ENCODE results near the gene PCMTD2.

The PCMTD2 gene

GRCh38 chr20:64224351-64225170 is 31.0 kb upstream of the PCMTD2 start:
- H3K4me3 ChIP-seq (ENCODE audit: low read depth, low read length): no peak overlapping the region
- peak; percentile 93 for DNase-seq (ENCODE audit: low read depth)
- peak; percentile 20 for TF ChIP-seq CTCF (conservative IDR thresholded peaks at IDR 0.05; ENCODE audit: low read depth, low read length)

DNA sequence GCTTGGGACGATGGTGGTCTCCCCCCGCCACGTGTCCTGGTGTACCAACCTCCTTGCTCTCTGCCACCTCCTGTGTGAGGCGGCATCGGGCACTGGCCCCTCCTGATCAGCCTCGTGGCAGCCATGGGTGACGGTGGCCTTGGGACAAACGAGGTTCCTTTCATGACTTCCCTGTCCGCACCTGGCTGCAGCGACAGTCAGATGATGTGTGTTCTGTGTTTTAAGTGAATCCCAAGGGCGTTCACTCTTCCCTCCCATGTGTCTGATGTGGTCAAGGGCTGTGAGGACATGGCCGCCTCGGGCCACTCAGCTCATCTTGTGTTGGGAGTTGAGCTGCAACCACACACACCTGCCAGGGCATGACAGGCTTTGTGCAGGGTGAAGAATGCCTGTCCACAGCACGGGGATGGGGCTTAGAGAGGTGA is 30.4 kb upstream of the PCMTD2 start:
- no peak overlapping the region for H3K4me3 ChIP-seq (ENCODE audit: low read depth, low read length)
- no peak for TF ChIP-seq CTCF (conservative IDR thresholded peaks at IDR 0.05; ENCODE audit: low read depth, low read length)
- DNase-seq (ENCODE audit: low read depth): no peak

DNA sequence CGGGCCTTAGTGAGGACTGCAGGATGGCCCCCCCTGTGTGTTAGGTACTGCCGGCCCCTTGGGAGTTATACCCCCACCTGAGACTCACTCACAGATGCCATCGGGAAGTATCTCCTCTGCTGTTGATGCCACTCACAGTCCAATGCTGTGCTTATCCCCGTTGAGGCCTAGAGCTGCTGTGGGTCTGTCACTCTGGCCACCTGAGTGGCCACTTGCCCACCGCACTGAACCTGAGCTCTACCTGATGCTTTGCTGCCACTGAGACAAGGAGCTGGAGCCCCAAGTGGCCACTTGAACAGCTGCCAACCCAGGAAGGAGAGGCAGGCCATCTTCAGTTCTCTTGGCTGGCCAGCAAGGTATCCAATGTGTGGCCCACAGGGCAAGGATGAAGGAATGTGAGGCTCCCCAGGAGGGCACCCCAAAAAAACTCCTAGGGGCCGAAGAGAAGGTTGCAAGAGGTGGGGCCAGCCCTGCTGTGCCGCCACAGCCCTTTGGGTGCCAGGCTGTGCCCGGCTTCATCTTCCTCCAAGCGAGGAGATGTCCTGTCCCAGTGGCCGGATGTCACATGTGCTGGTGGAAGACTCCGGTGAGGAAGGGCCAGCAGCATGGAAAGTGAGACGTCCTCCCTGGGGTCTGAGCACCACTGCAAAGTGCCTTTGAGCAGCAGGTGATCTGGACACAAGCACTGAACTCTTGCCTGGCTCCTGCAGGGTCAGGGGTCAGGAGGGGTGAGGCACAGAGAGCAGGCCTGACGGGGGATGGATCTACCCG is 29.5 kb upstream of the PCMTD2 start:
- no peak for DNase-seq (ENCODE audit: low read depth)
- TF ChIP-seq CTCF (conservative IDR thresholded peaks at IDR 0.05; ENCODE audit: low read depth, low read length): no peak

GRCh38 chr20:64226686-64227580 is 28.6 kb upstream of the PCMTD2 start:
- no peak for TF ChIP-seq CTCF (conservative IDR thresholded peaks at IDR 0.05; ENCODE audit: low read depth, low read length)
- no peak overlapping the region for H3K4me3 ChIP-seq (ENCODE audit: low read depth, low read length)
- no peak for DNase-seq (ENCODE audit: low read depth)

More for the DNA sequence above, 29.5 kb upstream of the PCMTD2 start:
- no peak overlapping the region for H3K4me3 ChIP-seq (ENCODE audit: low read depth, low read length)

- no peak for DNase-seq (ENCODE audit: low read depth)
- no peak for TF ChIP-seq CTCF (conservative IDR thresholded peaks at IDR 0.05; ENCODE audit: low read depth, low read length)
Measured at GRCh38 chr20:64228086-64228653, 27.4 kb upstream of the PCMTD2 start.

DNA sequence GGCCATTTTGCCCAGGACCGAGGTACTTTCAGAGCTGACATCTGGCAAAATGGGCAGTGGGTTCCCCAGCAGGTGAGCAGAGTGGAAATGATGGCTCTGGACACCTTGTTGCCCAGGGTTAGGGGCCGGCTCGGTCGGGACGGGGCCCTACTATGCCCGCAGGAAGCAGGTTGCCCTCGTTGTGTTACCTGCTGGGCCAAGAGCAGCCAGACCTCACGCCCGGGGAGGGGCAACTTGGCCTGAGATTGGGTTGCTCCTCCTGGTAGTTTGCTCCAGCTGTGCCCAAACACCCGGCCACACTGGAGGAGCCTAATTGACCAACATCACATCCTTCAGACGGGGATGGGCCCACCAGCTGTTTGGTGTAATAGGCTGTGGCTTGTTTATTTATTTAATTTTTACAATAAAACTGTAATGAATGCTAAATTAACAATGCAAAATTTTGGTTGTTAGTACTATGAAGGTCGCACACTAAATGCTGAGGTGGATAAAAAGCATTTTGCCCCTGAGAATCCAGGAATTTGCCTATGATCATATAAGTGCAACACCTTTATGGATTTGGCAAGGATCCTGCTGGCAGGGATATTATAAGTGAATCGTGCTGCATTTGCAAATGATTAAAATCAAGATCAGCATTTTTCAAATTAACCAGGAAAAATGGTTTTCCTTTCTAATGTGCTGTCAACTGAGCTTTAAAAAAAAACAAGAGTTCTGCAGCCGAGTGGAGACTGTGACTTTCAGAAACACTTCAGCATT is 26.6 kb upstream of the PCMTD2 start:
- TF ChIP-seq CTCF (conservative IDR thresholded peaks at IDR 0.05; ENCODE audit: low read depth, low read length): no peak
- no peak overlapping the region for H3K4me3 ChIP-seq (ENCODE audit: low read depth, low read length)
- DNase-seq (ENCODE audit: low read depth): no peak

More at GRCh38 chr20:64228086-64228653, 27.4 kb upstream of the PCMTD2 start:
- no peak overlapping the region for H3K4me3 ChIP-seq (ENCODE audit: low read depth, low read length)
